Ishikawa (cell line): Measurements from ENCODE around the gene SLC9A9.
A peak's percentile ranks its signal among the peaks of the same experiment; 100 is the strongest.

Experiments used
- CEBPB ChIP-seq: IDR thresholded peaks from 2 replicates; pipeline ENCODE4 v1.6.1; 2012
- CREB1 ChIP-seq: IDR thresholded peaks from 2 replicates; pipeline ENCODE4 v1.6.1; 2012; ENCODE audit warnings: low read depth
- EGR1 ChIP-seq: IDR thresholded peaks from 2 replicates; pipeline ENCODE4 v1.6.1; 2012
- EP300 ChIP-seq: IDR thresholded peaks from 2 replicates; pipeline ENCODE4 v1.6.1; 2012; ENCODE audit warnings: borderline replicate concordance
- FOXM1 ChIP-seq: IDR thresholded peaks from 2 replicates; pipeline ENCODE4 v1.6.1; 2012; ENCODE audit warnings: low read depth, borderline replicate concordance
- NFIC ChIP-seq: IDR thresholded peaks from 2 replicates; pipeline ENCODE4 v1.6.1; 2012
- RAD21 ChIP-seq: IDR thresholded peaks from 2 replicates; pipeline ENCODE4 v1.6.1; 2012; ENCODE audit warnings: low read depth
- TAF1 ChIP-seq: IDR thresholded peaks from 2 replicates; pipeline ENCODE4 v1.6.1; 2012; ENCODE audit warnings: low read depth, mild to moderate bottlenecking
- TCF12 ChIP-seq: IDR thresholded peaks from 2 replicates; pipeline ENCODE4 v1.6.1; 2012; ENCODE audit warnings: low read depth
- TEAD4 ChIP-seq: IDR thresholded peaks from 2 replicates; pipeline ENCODE4 v1.6.1; 2012
- USF1 ChIP-seq: IDR thresholded peaks from 2 replicates; pipeline ENCODE4 v1.6.1; 2012
- YY1 ChIP-seq: IDR thresholded peaks from 2 replicates; pipeline ENCODE4 v1.6.1; 2012; ENCODE audit warnings: low read depth
- ZBTB7A ChIP-seq: IDR thresholded peaks from 2 replicates; pipeline ENCODE4 v1.6.1; 2012; ENCODE audit warnings: low read depth
- TF ChIP-seq, protein P1 (sequence below): IDR thresholded peaks from 2 replicates; pipeline ENCODE4 v1.6.1; 2012
- TF ChIP-seq, protein P2 (sequence below): IDR thresholded peaks from 2 replicates; pipeline ENCODE4 v1.6.1; 2012; ENCODE audit warnings: low read depth, mild to moderate bottlenecking

SLC9A9 gene

GRCh38 chr3:143648218-143648617 is 200.1 kb downstream of the SLC9A9 start:
- no peak for TF ChIP-seq YY1
- TF ChIP-seq EP300: no peak
- TF ChIP-seq, protein P1, sequence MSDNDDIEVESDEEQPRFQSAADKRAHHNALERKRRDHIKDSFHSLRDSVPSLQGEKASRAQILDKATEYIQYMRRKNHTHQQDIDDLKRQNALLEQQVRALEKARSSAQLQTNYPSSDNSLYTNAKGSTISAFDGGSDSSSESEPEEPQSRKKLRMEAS: no peak
- TF ChIP-seq EGR1: no peak

- TF ChIP-seq TCF12 (no peak), EGR1 (no peak), TAF1 (no peak), TEAD4 (no peak), RAD21 (peak; percentile 90)
- TF ChIP-seq, protein P2, sequence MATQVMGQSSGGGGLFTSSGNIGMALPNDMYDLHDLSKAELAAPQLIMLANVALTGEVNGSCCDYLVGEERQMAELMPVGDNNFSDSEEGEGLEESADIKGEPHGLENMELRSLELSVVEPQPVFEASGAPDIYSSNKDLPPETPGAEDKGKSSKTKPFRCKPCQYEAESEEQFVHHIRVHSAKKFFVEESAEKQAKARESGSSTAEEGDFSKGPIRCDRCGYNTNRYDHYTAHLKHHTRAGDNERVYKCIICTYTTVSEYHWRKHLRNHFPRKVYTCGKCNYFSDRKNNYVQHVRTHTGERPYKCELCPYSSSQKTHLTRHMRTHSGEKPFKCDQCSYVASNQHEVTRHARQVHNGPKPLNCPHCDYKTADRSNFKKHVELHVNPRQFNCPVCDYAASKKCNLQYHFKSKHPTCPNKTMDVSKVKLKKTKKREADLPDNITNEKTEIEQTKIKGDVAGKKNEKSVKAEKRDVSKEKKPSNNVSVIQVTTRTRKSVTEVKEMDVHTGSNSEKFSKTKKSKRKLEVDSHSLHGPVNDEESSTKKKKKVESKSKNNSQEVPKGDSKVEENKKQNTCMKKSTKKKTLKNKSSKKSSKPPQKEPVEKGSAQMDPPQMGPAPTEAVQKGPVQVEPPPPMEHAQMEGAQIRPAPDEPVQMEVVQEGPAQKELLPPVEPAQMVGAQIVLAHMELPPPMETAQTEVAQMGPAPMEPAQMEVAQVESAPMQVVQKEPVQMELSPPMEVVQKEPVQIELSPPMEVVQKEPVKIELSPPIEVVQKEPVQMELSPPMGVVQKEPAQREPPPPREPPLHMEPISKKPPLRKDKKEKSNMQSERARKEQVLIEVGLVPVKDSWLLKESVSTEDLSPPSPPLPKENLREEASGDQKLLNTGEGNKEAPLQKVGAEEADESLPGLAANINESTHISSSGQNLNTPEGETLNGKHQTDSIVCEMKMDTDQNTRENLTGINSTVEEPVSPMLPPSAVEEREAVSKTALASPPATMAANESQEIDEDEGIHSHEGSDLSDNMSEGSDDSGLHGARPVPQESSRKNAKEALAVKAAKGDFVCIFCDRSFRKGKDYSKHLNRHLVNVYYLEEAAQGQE: no peak
Measured at GRCh38 chr3:143644370-143645089, 203.7 kb downstream of the SLC9A9 start.

DNA sequence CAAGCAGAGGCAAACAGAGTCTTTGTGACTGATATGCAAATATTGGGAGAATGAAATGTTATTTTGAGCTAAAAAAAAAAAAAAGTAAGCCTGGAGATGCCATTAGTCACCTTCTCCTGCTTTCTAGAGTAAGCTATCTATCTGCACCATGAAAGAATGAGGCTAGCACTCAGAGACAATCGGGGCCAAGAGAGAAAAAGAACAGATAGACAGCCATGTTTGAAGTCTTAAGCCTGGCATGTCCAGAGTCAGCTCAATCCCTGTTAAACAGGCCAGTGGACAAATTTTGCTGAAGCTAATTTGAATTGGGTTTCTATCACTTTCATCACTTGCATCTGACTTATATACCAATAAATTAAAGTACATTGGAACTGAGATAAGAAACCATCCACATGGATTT is 204.4 kb downstream of the SLC9A9 start:
- TF ChIP-seq TCF12 (no peak), FOXM1 (no peak), TAF1 (no peak), USF1 (no peak), RAD21 (no peak), EGR1 (no peak), EP300 (no peak), CEBPB (no peak), YY1 (no peak), CREB1 (no peak), NFIC (no peak), ZBTB7A (no peak), TEAD4 (no peak)
- TF ChIP-seq, protein P2: no peak
- TF ChIP-seq, protein P1: no peak

GRCh38 chr3:143640774-143641173 is 207.5 kb downstream of the SLC9A9 start:
- no peak for TF ChIP-seq EP300
- TF ChIP-seq, protein P1: no peak
- no peak for TF ChIP-seq CREB1
- no peak for TF ChIP-seq TAF1
- no peak for TF ChIP-seq EGR1
- TF ChIP-seq, protein P2: no peak

- no peak for TF ChIP-seq EP300
- no peak for TF ChIP-seq TAF1
- no peak for TF ChIP-seq YY1
- no peak for TF ChIP-seq TCF12
Measured at GRCh38 chr3:143637133-143637532, 211.1 kb downstream of the SLC9A9 start.
